GM04503 (cell line): ENCODE results near the gene GRSF1.
"Not testable (repeated sequence)": the region's sequence is repeated elsewhere in the genome, so short reads cannot be mapped to it uniquely, and the experiment has no call there.

Experiments
- DNase-seq: peaks from one replicate; pipeline ENCODE4 v3.0.0-alpha.2; 2012; ENCODE audit warnings: low read depth

GRSF1 gene

GRCh38 chr4:70833675-70834074, 6.0 kb downstream of the GRSF1 start:
- peak; percentile 14 for DNase-seq

- DNase-seq, result no peak
Observed at GRCh38 chr4:70831293-70831692, 8.4 kb downstream of the GRSF1 start.

GRCh38 chr4:70830054-70830453, 9.6 kb downstream of the GRSF1 start:
- no peak for DNase-seq

- no peak for DNase-seq
Observed at GRCh38 chr4:70829492-70829891, 10.2 kb downstream of the GRSF1 start.

GRCh38 chr4:70829015-70829414, 10.7 kb downstream of the GRSF1 start:
- no peak for DNase-seq

GRCh38 chr4:70818921-70819320, 20.8 kb downstream of the GRSF1 start:
- DNase-seq, result peak; percentile 7

- no peak for DNase-seq
Observed at GRCh38 chr4:70818173-70818855, 21.4 kb downstream of the GRSF1 start.

GRCh38 chr4:70816894-70817293, 22.8 kb downstream of the GRSF1 start:
- no peak for DNase-seq

GRCh38 chr4:70815370-70815769, 24.3 kb downstream of the GRSF1 start:
- DNase-seq, result peak; percentile 13

- DNase-seq, result no peak
Observed at GRCh38 chr4:70808151-70808550, 31.5 kb downstream of the GRSF1 start.

- no peak for DNase-seq
Observed at GRCh38 chr4:70802928-70803580, 36.6 kb downstream of the GRSF1 start.

- DNase-seq, result no peak
Observed at GRCh38 chr4:70801265-70801809, 38.4 kb downstream of the GRSF1 start.

- DNase-seq, result no peak
Observed at GRCh38 chr4:70793626-70794025, 46.1 kb downstream of the GRSF1 start.

GRCh38 chr4:70788733-70789132, 51.0 kb downstream of the GRSF1 start:
- DNase-seq, result no peak

GRCh38 chr4:70787496-70787895, 52.2 kb downstream of the GRSF1 start:
- DNase-seq, result no peak

- no peak for DNase-seq
Observed at GRCh38 chr4:70783096-70783495, 56.6 kb downstream of the GRSF1 start.

- DNase-seq, result no peak
Observed at GRCh38 chr4:70778888-70779422, 60.7 kb downstream of the GRSF1 start.

GRCh38 chr4:70772929-70773555, 66.6 kb downstream of the GRSF1 start:
- no peak for DNase-seq

- DNase-seq, result not testable (repeated sequence)
Observed at GRCh38 chr4:70769396-70769795, 70.3 kb downstream of the GRSF1 start.

- DNase-seq, result no peak
Observed at GRCh38 chr4:70768301-70768948, 71.3 kb downstream of the GRSF1 start.
